GM10266 (cell line): ENCODE results near the gene ARRDC4.

Experiments used
- DNase-seq: peaks from one replicate; pipeline ENCODE4 v3.0.0; 2012; ENCODE audit errors: extremely low spot score
- CTCF ChIP-seq: IDR thresholded peaks from 2 replicates; pipeline ENCODE4 v1.5.1; 2012; ENCODE audit warnings: mild to moderate bottlenecking, low read depth; ENCODE audit not compliant: control insufficient read depth, insufficient read depth; ENCODE audit errors: missing control alignments

ARRDC4 gene

GRCh38 chr15:97998307-97999071 is 38.0 kb downstream of the ARRDC4 start:
- DNase-seq: no peak
- no peak for TF ChIP-seq CTCF

- no peak for TF ChIP-seq CTCF
- DNase-seq: no peak
These were observed 40.0 kb downstream of the ARRDC4 start for GRCh38 chr15:98000249-98001203.

GRCh38 chr15:98001663-98002194 is 41.2 kb downstream of the ARRDC4 start:
- TF ChIP-seq CTCF: no peak
- no peak for DNase-seq

- DNase-seq: no peak
- no peak for TF ChIP-seq CTCF
These were observed 41.9 kb downstream of the ARRDC4 start for GRCh38 chr15:98002419-98002818.

- TF ChIP-seq CTCF: no peak
- no peak for DNase-seq
These were observed 42.4 kb downstream of the ARRDC4 start for GRCh38 chr15:98002866-98003265.

- DNase-seq: no peak
- no peak for TF ChIP-seq CTCF
These were observed 43.0 kb downstream of the ARRDC4 start for GRCh38 chr15:98003518-98003917.
